HCT116 (cell line): ENCODE data around the gene CLN5.
A peak's percentile ranks its signal among the peaks of the same experiment; 100 is the strongest.

Experiments
- CBX3 ChIP-seq: IDR thresholded peaks from 2 replicates; pipeline ENCODE4 v1.6.1; 2012; ENCODE audit warnings: low read depth
- CEBPB ChIP-seq: IDR thresholded peaks from 2 replicates; pipeline ENCODE4 v1.6.1; 2012; ENCODE audit warnings: low read depth
- CTCF ChIP-seq, 3 experiments: fragments of 200-600 bp in 1 of 3; sonication (generic) in 1 of 3; IDR thresholded peaks in 2 of 3; conservative IDR thresholded peaks in 1 of 3; 2 replicates each; pipeline ENCODE4 v1.5.1; 2012 to 2017; ENCODE audit warnings: low read depth in 2 of 3, low read length in 2 of 3, antibody characterized with exemption in 1 of 3, borderline replicate concordance in 1 of 3, control low read depth in 1 of 3, mild to moderate bottlenecking in 1 of 3, mixed read lengths in 1 of 3, mixed run types in 1 of 3, moderate library complexity in 1 of 3; ENCODE audit not compliant: insufficient read depth in 1 of 3
- EGR1 ChIP-seq: IDR thresholded peaks from 2 replicates; pipeline ENCODE4 v1.6.1; 2012; ENCODE audit warnings: low read depth
- ELF1 ChIP-seq: IDR thresholded peaks from 2 replicates; pipeline ENCODE4 v1.6.1; 2012; ENCODE audit warnings: low read depth, borderline replicate concordance
- EZH2 ChIP-seq: fragments of 200-600 bp; sonication (generic); IDR thresholded peaks from 2 replicates; pipeline ENCODE4 v1.6.1; 2017; ENCODE audit warnings: antibody characterized with exemption, mixed run types
- JUND ChIP-seq: IDR thresholded peaks from 2 replicates; pipeline ENCODE4 v1.6.1; 2012
- MAX ChIP-seq: IDR thresholded peaks from 2 replicates; pipeline ENCODE4 v1.6.1; 2012
- POLR2A ChIP-seq: IDR thresholded peaks from 2 replicates; pipeline ENCODE4 v1.7.0; 2011; ENCODE audit warnings: borderline replicate concordance; ENCODE audit not compliant: insufficient read depth, insufficient read length; ENCODE audit errors: extremely low read depth
- POLR2AphosphoS5 ChIP-seq: IDR thresholded peaks from 2 replicates; pipeline ENCODE4 v1.6.1; 2011; ENCODE audit warnings: mild to moderate bottlenecking, low read depth, low read length, moderate library complexity
- RAD21 ChIP-seq: IDR thresholded peaks from 2 replicates; pipeline ENCODE4 v1.6.1; 2012; ENCODE audit warnings: low read depth, mild to moderate bottlenecking
- REST ChIP-seq: IDR thresholded peaks from 2 replicates; pipeline ENCODE4 v1.6.1; 2012; ENCODE audit warnings: low read depth
- ZFX ChIP-seq: fragments of 450-650 bp; IDR thresholded peaks from 2 replicates; pipeline ENCODE4 v1.6.1; 2017
- ZNF274 ChIP-seq: fragments of 200-500 bp; sonication (Bioruptor generic); IDR thresholded peaks from 2 replicates; pipeline ENCODE4 v1.6.1; 2014; ENCODE audit warnings: mild to moderate bottlenecking, low read depth, low read length, inconsistent platforms

- no peak for TF ChIP-seq CEBPB
- TF ChIP-seq ZFX = no peak
- peak; percentile 63 for TF ChIP-seq RAD21
- no peak for TF ChIP-seq POLR2A
- peak; percentile 65 to 98 (median 93) for TF ChIP-seq CTCF (IDR thresholded peaks at IDR 0.05 in 2 of 3, conservative IDR thresholded peaks at IDR 0.05 in 1 of 3; ENCODE audit: borderline replicate concordance in 1 of 3, insufficient read depth in 1 of 3, low read depth in 2 of 3, low read length in 2 of 3)
- TF ChIP-seq CBX3 = no peak
- TF ChIP-seq REST = no peak
- TF ChIP-seq EZH2 = no peak
- TF ChIP-seq ZNF274 = no peak
- TF ChIP-seq MAX = no peak
- 0 out of 2 replicates have a peak, but pooled peaks have one; percentile 19 for TF ChIP-seq POLR2AphosphoS5
- no peak for TF ChIP-seq JUND
- TF ChIP-seq EGR1 = no peak
- no peak for TF ChIP-seq ELF1
Measured at GRCh38 chr13:76980075-76980718, 11.7 kb upstream of the CLN5 start.
